ENCODE results near the gene PGM3.
A peak's percentile ranks its signal among the peaks of the same experiment; 100 is the strongest.

The PGM3 gene, protein sequence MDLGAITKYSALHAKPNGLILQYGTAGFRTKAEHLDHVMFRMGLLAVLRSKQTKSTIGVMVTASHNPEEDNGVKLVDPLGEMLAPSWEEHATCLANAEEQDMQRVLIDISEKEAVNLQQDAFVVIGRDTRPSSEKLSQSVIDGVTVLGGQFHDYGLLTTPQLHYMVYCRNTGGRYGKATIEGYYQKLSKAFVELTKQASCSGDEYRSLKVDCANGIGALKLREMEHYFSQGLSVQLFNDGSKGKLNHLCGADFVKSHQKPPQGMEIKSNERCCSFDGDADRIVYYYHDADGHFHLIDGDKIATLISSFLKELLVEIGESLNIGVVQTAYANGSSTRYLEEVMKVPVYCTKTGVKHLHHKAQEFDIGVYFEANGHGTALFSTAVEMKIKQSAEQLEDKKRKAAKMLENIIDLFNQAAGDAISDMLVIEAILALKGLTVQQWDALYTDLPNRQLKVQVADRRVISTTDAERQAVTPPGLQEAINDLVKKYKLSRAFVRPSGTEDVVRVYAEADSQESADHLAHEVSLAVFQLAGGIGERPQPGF

DNA sequence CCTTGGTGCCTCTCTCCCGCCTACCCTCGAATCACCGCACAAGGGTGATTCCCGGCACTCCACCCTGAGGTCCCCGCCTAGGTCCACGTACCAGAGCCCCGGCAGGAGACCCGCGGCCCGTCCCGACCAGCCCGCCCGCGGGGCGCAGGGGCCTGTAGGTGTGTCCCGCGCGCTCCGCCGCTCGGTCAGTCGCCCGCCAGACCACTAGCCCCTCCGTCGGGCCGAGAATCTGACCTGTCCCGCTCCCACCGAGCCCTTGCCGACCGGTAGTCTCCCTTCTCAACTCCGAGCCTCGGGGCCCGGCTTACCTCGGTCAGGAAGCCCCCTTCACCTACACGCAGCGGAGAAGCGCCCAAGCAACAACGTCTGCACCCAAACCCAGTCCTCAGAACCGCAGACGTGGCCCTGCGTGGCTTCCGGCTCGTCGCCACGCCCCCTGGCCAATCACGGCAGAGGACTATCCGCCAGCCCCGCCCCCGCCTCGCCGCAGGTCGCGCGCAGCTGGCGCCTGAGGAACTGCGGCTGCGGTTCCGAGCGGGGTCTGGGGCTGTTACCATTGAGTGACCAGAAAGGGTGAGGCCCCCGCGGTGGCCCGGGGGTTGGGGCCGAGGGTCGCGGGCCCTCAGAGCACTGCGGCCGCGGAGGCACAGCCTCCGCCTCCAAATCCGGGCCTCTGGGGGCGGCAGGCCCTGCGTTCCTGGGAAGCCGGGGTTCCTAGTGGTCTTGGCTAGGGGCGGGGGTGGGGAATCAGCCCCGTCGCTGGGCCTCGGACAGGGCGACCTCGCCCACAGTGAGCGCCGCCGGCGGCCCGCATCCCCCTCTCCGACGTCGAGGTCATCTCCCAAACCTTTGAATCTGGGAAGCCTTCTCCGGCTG lies at the start of gene PGM3, which contains the start of gene RWDD2A:
TSS of gene PGM3 (minus strand) at position 395 of the 876 bp plus-strand sequence. CDS start 2,253 bp downstream, outside the sequence.
TSS of gene RWDD2A (plus strand) at position 487 of the 876 bp plus-strand sequence. CDS start 1,095 bp downstream, outside the sequence.
- H3K4me1 ChIP-seq (ENCODE audit: insufficient read depth, low read length), result peaks cover 34% of the 10 kb centered on the region
- H3K4me3 ChIP-seq (ENCODE audit: low read depth in 1 of 2, low read length in 2 of 2), result peak within 1 kb of the TSS; percentile 74 to 88
- peaks cover 29% of the 10 kb centered on the region for H3K36me3 ChIP-seq (ENCODE audit: insufficient read depth, low read length)
- ATAC-seq (ENCODE audit: insufficient read depth, low read depth), result peak; percentile 97
- H3K4me2 ChIP-seq (ENCODE audit: insufficient read depth, low read length), result peak within 1 kb of the TSS; percentile 93
- H3K27me3 ChIP-seq (ENCODE audit: insufficient read depth, low read length, poor library complexity), result no peaks in the 10 kb centered on the region
- TF ChIP-seq, protein P1, sequence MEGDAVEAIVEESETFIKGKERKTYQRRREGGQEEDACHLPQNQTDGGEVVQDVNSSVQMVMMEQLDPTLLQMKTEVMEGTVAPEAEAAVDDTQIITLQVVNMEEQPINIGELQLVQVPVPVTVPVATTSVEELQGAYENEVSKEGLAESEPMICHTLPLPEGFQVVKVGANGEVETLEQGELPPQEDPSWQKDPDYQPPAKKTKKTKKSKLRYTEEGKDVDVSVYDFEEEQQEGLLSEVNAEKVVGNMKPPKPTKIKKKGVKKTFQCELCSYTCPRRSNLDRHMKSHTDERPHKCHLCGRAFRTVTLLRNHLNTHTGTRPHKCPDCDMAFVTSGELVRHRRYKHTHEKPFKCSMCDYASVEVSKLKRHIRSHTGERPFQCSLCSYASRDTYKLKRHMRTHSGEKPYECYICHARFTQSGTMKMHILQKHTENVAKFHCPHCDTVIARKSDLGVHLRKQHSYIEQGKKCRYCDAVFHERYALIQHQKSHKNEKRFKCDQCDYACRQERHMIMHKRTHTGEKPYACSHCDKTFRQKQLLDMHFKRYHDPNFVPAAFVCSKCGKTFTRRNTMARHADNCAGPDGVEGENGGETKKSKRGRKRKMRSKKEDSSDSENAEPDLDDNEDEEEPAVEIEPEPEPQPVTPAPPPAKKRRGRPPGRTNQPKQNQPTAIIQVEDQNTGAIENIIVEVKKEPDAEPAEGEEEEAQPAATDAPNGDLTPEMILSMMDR (IDR thresholded peaks at IDR 0.05; ENCODE audit: borderline replicate concordance, extremely low read depth, low read length, poor library complexity, severe bottlenecking), result no peak
- no peak for TF ChIP-seq EZH2 (IDR thresholded peaks at IDR 0.05; ENCODE audit: borderline replicate concordance, low read depth, low read length, severe bottlenecking)
- peak within 1 kb of the TSS; percentile 92 for H2AFZ ChIP-seq (ENCODE audit: low read depth, low read length)
- H3K9me3 ChIP-seq (ENCODE audit: insufficient read depth, low read length, severe bottlenecking), result no peaks in the 10 kb centered on the region
- DNase-seq, result peak; percentile 90
- no peaks in the 10 kb centered on the region for H4K20me1 ChIP-seq (ENCODE audit: insufficient read depth, low read length)
- peaks cover 19% of the 10 kb centered on the region for H3K79me2 ChIP-seq (ENCODE audit: insufficient read depth, low read length)
- peak within 1 kb of the TSS; percentile 79 for H3K27ac ChIP-seq (ENCODE audit: low read length)
- H3K9ac ChIP-seq (ENCODE audit: low read depth, low read length), result peak within 1 kb of the TSS; percentile 86

DNA sequence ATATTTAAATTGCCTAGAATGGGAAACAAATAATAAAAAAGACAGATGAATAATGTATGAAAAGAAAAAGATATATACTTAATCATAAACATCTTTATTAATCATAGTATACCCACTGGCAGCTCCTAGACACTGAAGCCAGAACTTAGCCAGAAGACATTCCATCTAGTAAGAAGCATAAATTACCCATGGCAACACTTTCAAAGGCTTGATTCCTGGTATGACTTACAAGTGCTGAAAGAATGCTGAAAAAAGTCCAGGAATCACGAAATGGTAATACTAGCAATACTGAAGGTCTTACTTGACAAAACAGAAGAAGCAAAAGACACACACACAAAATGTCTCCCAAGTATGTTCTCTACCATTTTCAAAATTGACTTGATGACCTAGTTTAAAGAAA lies 38.1 kb upstream of the PGM3 start:
- Histone ChIP-seq H3K4me3 (ENCODE audit: low read depth in 1 of 2, low read length in 2 of 2) (no peak overlapping the region), H3K79me2 (ENCODE audit: insufficient read depth, low read length) (no peaks in the 10 kb centered on the region), H3K9ac (ENCODE audit: low read depth, low read length) (no peak overlapping the region), H2AFZ (ENCODE audit: low read depth, low read length) (no peak overlapping the region), H3K4me2 (ENCODE audit: insufficient read depth, low read length) (no peak overlapping the region), H4K20me1 (ENCODE audit: insufficient read depth, low read length) (no peaks in the 10 kb centered on the region), H3K4me1 (ENCODE audit: insufficient read depth, low read length) (no peaks in the 10 kb centered on the region), H3K9me3 (ENCODE audit: insufficient read depth, low read length, severe bottlenecking) (no peaks in the 10 kb centered on the region), H3K36me3 (ENCODE audit: insufficient read depth, low read length) (no peaks in the 10 kb centered on the region), H3K27ac (ENCODE audit: low read length) (no peak overlapping the region), H3K27me3 (ENCODE audit: insufficient read depth, low read length, poor library complexity) (peaks cover 11% of the 10 kb centered on the region)
- TF ChIP-seq, protein P1 (IDR thresholded peaks at IDR 0.05; ENCODE audit: borderline replicate concordance, extremely low read depth, low read length, poor library complexity, severe bottlenecking), result no peak
- no peak for TF ChIP-seq EZH2 (IDR thresholded peaks at IDR 0.05; ENCODE audit: borderline replicate concordance, low read depth, low read length, severe bottlenecking)
- ATAC-seq (ENCODE audit: insufficient read depth, low read depth), result no peak
- no peak for DNase-seq

DNA sequence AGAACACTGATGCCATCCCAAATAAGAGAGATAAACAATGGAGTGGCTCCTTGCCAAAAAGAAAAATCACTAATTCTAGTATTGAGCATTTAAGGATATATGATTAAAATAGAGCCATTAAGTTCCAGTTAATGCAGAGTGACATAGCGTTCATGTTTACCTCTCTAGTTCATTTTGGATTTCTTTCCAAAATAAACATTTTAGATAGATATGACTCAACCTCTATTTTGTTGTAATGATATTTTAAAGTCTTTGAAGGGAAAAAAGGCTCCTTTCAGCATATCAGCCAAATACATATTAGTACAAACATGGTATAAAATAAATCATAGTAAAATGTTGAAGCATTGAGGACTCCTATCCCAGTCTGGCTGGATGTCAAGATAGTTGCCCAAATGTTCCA lies 33.5 kb upstream of the PGM3 start:
- DNase-seq, result no peak
- H3K4me1 ChIP-seq (ENCODE audit: insufficient read depth, low read length), result no peaks in the 10 kb centered on the region
- H3K36me3 ChIP-seq (ENCODE audit: insufficient read depth, low read length), result no peaks in the 10 kb centered on the region
- H3K9ac ChIP-seq (ENCODE audit: low read depth, low read length), result no peak overlapping the region
- no peak overlapping the region for H3K4me2 ChIP-seq (ENCODE audit: insufficient read depth, low read length)
- no peak overlapping the region for H2AFZ ChIP-seq (ENCODE audit: low read depth, low read length)
- H3K27me3 ChIP-seq (ENCODE audit: insufficient read depth, low read length, poor library complexity), result peaks cover 6% of the 10 kb centered on the region
- H4K20me1 ChIP-seq (ENCODE audit: insufficient read depth, low read length), result no peaks in the 10 kb centered on the region
- TF ChIP-seq, protein P1 (IDR thresholded peaks at IDR 0.05; ENCODE audit: borderline replicate concordance, extremely low read depth, low read length, poor library complexity, severe bottlenecking), result no peak
- TF ChIP-seq EZH2 (IDR thresholded peaks at IDR 0.05; ENCODE audit: borderline replicate concordance, low read depth, low read length, severe bottlenecking), result no peak
- H3K27ac ChIP-seq (ENCODE audit: low read length), result no peak overlapping the region
- no peaks in the 10 kb centered on the region for H3K9me3 ChIP-seq (ENCODE audit: insufficient read depth, low read length, severe bottlenecking)
- no peaks in the 10 kb centered on the region for H3K79me2 ChIP-seq (ENCODE audit: insufficient read depth, low read length)
- no peak for ATAC-seq (ENCODE audit: insufficient read depth, low read depth)
- H3K4me3 ChIP-seq (ENCODE audit: low read depth in 1 of 2, low read length in 2 of 2), result no peak overlapping the region

Data from DND-41 (cell line).